Gastroesophageal sphincter (tissue), 4 donors: ENCODE data around the gene TNS1. TPM values are rescaled to one million over a fixed set of nuclear protein-coding genes. Genes with fewer than 3 reads are reported as not detected.

ENCODE experiments used
- ATAC-seq: fragments of 150-250 bp; one replicate; pipeline ENCODE4 v1.9.1; 2016; ENCODE audit warnings: mild to moderate bottlenecking, moderate library complexity
- H3K27ac ChIP-seq, 4 donors: fragments of 200-600 bp; sonication (generic) in 3 of 4; 1 replicate in 3 of 4; 2 replicates in 1 of 4; pipeline ENCODE4 v1.5.1; 2016 to 2019
- H3K27me3 ChIP-seq: fragments of 200-600 bp; sonication (generic); one replicate; pipeline ENCODE4 v1.5.1; 2019
- H3K36me3 ChIP-seq, 2 donors: fragments of 200-600 bp; sonication (generic); one replicate each; pipeline ENCODE4 v1.5.1; 2019; ENCODE audit warnings: control low read depth in 1 of 2
- H3K4me1 ChIP-seq, 3 donors: fragments of 200-600 bp; sonication (generic); 1 replicate in 2 of 3; 2 replicates in 1 of 3; pipeline ENCODE4 v1.5.1; 2016 to 2019; ENCODE audit warnings: control low read depth in 2 of 3
- H3K4me3 ChIP-seq, 2 donors: fragments of 200-600 bp; sonication (generic); one replicate each; pipeline ENCODE4 v1.5.1; 2019; ENCODE audit warnings: mild to moderate bottlenecking in 1 of 2, moderate library complexity in 1 of 2
- H3K9me3 ChIP-seq, 3 donors: fragments of 200-600 bp; sonication (generic); one replicate each; pipeline ENCODE4 v1.5.1; 2017 to 2019; ENCODE audit warnings: control low read depth in 2 of 3
- CTCF ChIP-seq, 4 experiments: fragments of 200-600 bp in 2 of 4; fragments of 450-650 bp in 2 of 4; sonication (generic) in 1 of 4; IDR thresholded peaks; one replicate each; pipeline ENCODE4 v1.5.1; 2017 to 2019; ENCODE audit warnings: antibody characterized with exemption in 4 of 4, mild to moderate bottlenecking in 2 of 4, moderate library complexity in 2 of 4
- EP300 ChIP-seq: sonication (generic); formaldehyde crosslinking; IDR thresholded peaks from one replicate; pipeline ENCODE4 v1.6.1; 2017; ENCODE audit warnings: antibody characterized with exemption, mild to moderate bottlenecking
- POLR2A ChIP-seq, 2 donors: fragments of 450-650 bp; IDR thresholded peaks; one replicate each; pipeline ENCODE4 v1.6.1; 2017; ENCODE audit warnings: antibody characterized with exemption in 2 of 2, mild to moderate bottlenecking in 2 of 2, moderate library complexity in 1 of 2
- POLR2AphosphoS5 ChIP-seq: sonication (generic); formaldehyde crosslinking; IDR thresholded peaks from one replicate; pipeline ENCODE4 v1.6.1; 2017; ENCODE audit warnings: antibody characterized with exemption
- WGBS, 2 donors: methylation state at CpG; one replicate each; pipeline ENCODE4 v1.1.5; 2018; ENCODE audit warnings: low coverage in 1 of 2; 5-methylcytosine and 5-hydroxymethylcytosine counted together
- total RNA-seq, 4 donors: library from RNA; depleted of rRNA; stranded (reverse); fragments of >200 nt; gene quantifications; one replicate each; pipeline ENCODE4 v1.1.0, GENCODE V29; 2016

Gene TNS1
- total RNA-seq, 4 donors from 2014 or later, result 825 to 2,193 (median 1,462) TPM

GRCh38 chr2:217849154-217849975 lies 153.4 kb downstream of the TNS1 start:
- peaks cover 0 to 81% of the 10 kb centered on the region in 2 donors for H3K36me3 ChIP-seq
- H3K9me3 ChIP-seq, result peaks cover 0 to 5% (median 0%) of the 10 kb centered on the region in 3 donors

DNA sequence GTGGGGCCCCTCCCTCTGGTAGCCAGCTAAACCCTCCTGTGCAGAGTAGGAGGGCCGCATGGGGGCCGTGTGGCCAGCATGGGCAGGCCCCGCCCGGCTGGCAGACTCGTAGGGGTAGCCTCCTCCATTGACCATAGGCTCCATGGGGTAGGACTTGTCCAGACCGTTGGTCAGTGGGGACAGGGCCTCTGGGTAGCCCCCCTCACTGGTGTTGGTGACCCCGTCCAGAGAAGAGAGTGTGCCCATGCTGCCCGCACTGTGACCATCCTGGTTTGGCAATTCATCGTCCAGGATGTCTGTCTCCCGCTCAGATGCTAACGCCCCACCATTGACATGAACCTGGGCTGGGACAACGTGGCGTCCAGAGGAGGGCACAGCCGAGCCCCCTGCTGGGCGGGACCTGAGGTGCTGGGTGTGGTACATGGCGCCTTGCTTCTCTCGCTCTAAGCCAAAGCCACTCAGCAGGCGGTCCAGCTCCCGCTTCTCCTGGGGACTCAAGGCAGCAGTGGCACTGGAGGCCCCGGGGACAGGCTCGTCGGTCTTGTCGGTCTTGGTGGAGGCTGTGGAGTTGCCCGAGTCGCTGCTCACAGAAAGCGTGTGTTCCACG lies 154.3 kb downstream of the TNS1 start:
- Histone ChIP-seq H3K9me3 (peaks cover 0 to 5% (median 0%) of the 10 kb centered on the region in 3 donors), H3K4me1 (peaks cover 20 to 100% (median 63%) of the 10 kb centered on the region in 3 donors), H3K36me3 (peaks cover 0 to 81% of the 10 kb centered on the region in 2 donors), H3K27me3 (no peaks in the 10 kb centered on the region), H3K4me3 (no peak overlapping the region), H3K27ac (peak overlapping the region in 3 of 4 donors; percentile 90 to 93 (median 91))
- WGBS, 2 donors, result no CpG with 5 or more reads among the region's 27 CpGs
- no peak for TF ChIP-seq POLR2A (IDR thresholded peaks at IDR 0.05)
- no peak for TF ChIP-seq EP300
- peak in 1 of 4 experiments; percentile 11 for TF ChIP-seq CTCF (IDR thresholded peaks at IDR 0.05)
- peak; percentile 6 for TF ChIP-seq POLR2AphosphoS5
- no peak for ATAC-seq

More at GRCh38 chr2:217849154-217849975, 153.4 kb downstream of the TNS1 start:
- ATAC-seq, result no peak
- H3K4me1 ChIP-seq, result peaks cover 22 to 100% (median 63%) of the 10 kb centered on the region in 3 donors
- H3K27me3 ChIP-seq, result no peaks in the 10 kb centered on the region
- peak overlapping the region; percentile 60 to 93 (median 90) for H3K27ac ChIP-seq
- H3K4me3 ChIP-seq, result no peak overlapping the region
- WGBS, 2 donors, result 42 to 53% methylated on average over 3 to 8 of the region's 9 CpGs
- TF ChIP-seq POLR2AphosphoS5 (no peak), CTCF (IDR thresholded peaks at IDR 0.05) (no peak), POLR2A (IDR thresholded peaks at IDR 0.05) (no peak), EP300 (no peak)

GRCh38 chr2:217847552-217848350 lies 155.0 kb downstream of the TNS1 start:
- Histone ChIP-seq H3K27me3 (no peaks in the 10 kb centered on the region), H3K9me3 (peaks cover 0 to 5% (median 0%) of the 10 kb centered on the region in 3 donors), H3K27ac (peak overlapping the region; percentile 3 to 93 (median 90)), H3K36me3 (peaks cover 0 to 79% of the 10 kb centered on the region in 2 donors), H3K4me3 (no peak overlapping the region), H3K4me1 (peaks cover 15 to 100% (median 57%) of the 10 kb centered on the region in 3 donors)
- ATAC-seq, result no peak
- WGBS, 2 donors, result 63% methylated on average over 3 of the region's 20 CpGs; no CpG with 5 or more reads in 1 of the 2 donors
- TF ChIP-seq CTCF (IDR thresholded peaks at IDR 0.05) (no peak), POLR2AphosphoS5 (no peak), POLR2A (IDR thresholded peaks at IDR 0.05) (no peak), EP300 (no peak)

DNA sequence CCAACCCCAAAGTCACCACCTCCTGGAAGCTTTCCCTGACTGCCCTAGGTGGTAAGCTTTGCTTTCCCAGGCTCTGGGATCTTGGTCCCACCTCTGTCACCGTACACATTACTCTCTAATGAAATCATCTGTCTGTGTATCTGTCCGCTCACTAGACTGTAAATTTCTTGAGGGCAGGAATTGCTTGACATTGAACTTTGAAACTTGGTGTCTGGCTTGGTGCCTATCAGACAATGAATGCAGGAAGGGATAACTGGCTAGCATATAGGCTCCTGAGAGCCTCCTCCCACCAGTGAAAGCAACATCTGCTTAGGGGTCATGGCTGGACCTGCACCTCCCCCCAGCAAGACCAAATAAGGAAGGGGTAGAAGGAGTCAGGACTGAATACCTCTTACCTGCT lies 155.7 kb downstream of the TNS1 start:
- Histone ChIP-seq H3K4me1 (peaks cover 15 to 100% (median 57%) of the 10 kb centered on the region in 3 donors), H3K36me3 (peaks cover 0 to 78% of the 10 kb centered on the region in 2 donors), H3K27ac (peak overlapping the region; percentile 3 to 93 (median 90)), H3K27me3 (no peaks in the 10 kb centered on the region), H3K9me3 (peaks cover 0 to 5% (median 0%) of the 10 kb centered on the region in 3 donors), H3K4me3 (no peak overlapping the region)
- ATAC-seq, result no peak
- no peak for TF ChIP-seq EP300
- WGBS, 2 donors, result 81% methylated on average over 2 of the region's 2 CpGs; no CpG with 5 or more reads in 1 of the 2 donors

DNA sequence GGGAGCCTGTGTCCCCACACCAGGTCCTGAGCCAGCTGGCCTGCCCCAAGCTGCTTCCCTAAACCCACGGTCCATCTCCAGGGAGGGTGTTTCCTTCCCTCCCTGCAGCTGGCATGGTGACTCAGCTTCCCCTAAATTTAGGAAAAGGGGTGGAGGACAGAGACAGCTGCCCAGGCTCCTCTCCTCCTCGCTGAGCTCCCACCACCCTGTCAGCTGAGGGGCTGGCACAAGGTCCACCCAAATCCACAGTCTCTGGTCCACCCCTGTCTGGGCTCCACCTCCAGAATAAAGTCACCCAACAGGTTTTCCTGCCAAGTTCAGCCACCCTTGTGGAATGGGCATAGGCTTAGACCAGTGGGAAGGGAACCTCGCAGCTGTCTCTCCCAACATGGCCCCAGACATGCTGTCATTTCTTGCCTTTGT lies 156.5 kb downstream of the TNS1 start:
- peaks cover 11 to 100% (median 57%) of the 10 kb centered on the region in 3 donors for H3K4me1 ChIP-seq
- no peaks in the 10 kb centered on the region for H3K27me3 ChIP-seq
- TF ChIP-seq POLR2A (IDR thresholded peaks at IDR 0.05) (no peak), POLR2AphosphoS5 (peak; percentile 40)
- H3K9me3 ChIP-seq, result peaks cover 0 to 5% (median 0%) of the 10 kb centered on the region in 3 donors
- WGBS, 2 donors, result 92% methylated on average over 2 of the region's 3 CpGs; no CpG with 5 or more reads in 1 of the 2 donors
- ATAC-seq, result peak; percentile 45
- H3K36me3 ChIP-seq, result peaks cover 0 to 81% of the 10 kb centered on the region in 2 donors
- no peak overlapping the region for H3K4me3 ChIP-seq
- peak overlapping the region; percentile 3 to 93 (median 90) for H3K27ac ChIP-seq
